Measurements from ENCODE around the gene ADAMTS9. TPM values are rescaled to one million over a fixed set of nuclear protein-coding genes. Genes with fewer than 3 reads are reported as not detected.

Gene ADAMTS9
- polyA plus RNA-seq, 2 of the 4 experiments (the other 2 are of a cell fraction), result 0.34 to 1.1 TPM

- TF ChIP-seq JUN (IDR thresholded peaks at IDR 0.05) (no peak), ZC3H11A (IDR thresholded peaks at IDR 0.05) (no peak), MAZ (IDR thresholded peaks at IDR 0.05; ENCODE audit: borderline replicate concordance, low read depth, low read length) (no peak)
These were observed 181.5 kb downstream of the ADAMTS9 start (continued) for GRCh38 chr3:64506255-64506654.

DNA sequence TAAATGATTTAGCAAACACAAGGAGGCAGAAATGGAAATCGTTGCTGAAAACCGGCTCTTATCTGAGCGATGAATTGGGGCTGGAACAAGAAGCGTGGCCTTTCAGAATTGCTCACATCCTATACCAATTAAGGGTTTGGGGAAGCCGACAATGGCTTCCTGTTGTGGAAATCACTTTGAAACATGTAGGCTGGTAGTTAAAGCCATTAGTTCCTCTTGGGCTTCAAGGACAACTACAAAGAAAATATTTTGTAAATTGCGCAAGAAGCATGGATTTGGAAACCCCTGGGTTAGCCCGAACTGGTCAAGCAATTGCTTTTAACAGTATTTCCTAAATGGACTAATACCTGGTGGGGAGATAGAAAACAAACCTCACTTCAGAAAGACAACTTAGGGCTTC is 182.4 kb downstream of the ADAMTS9 start:
- no peak for ATAC-seq
- H3K4me2 ChIP-seq, result no peak overlapping the region
- 75% methylated on average over 7 of the region's 7 CpGs for WGBS (ENCODE audit: missing lambda C conversion rate)
- DNase-seq (ENCODE audit: low read depth in 1 of 2, low spot score in 1 of 2), result no peak
- H3K4me3 ChIP-seq, result no peak overlapping the region
- ChIA-PET POLR2A (no interaction called here), CTCF (no interaction called here)
- TF ChIP-seq EHMT2 (IDR thresholded peaks at IDR 0.05; ENCODE audit: low read depth) (no peak), RAD21 (conservative IDR thresholded peaks at IDR 0.05 in 1 of 2, IDR thresholded peaks at IDR 0.05 in 1 of 2) (no peak), TFCP2L1 (CRISPR knock-in tag; IDR thresholded peaks at IDR 0.05) (no peak), KDM5A (IDR thresholded peaks at IDR 0.05) (no peak), PHF8 (IDR thresholded peaks at IDR 0.05; ENCODE audit: borderline replicate concordance, low read depth) (no peak), ZC3H11A (IDR thresholded peaks at IDR 0.05) (no peak), CEBPB (IDR thresholded peaks at IDR 0.05) (peak in 1 of 2 experiments; percentile 17; a peak in 1 of 4 replicates), CBX2 (IDR thresholded peaks at IDR 0.05; ENCODE audit: borderline replicate concordance, low read depth) (no peak)
- no peak overlapping the region for H3K27ac ChIP-seq
- FAIRE-seq, result no peak
- H3K9me3 ChIP-seq, result no peaks in the 10 kb centered on the region
- H3K4me1 ChIP-seq, result no peaks in the 10 kb centered on the region

GRCh38 chr3:64502284-64502683 is 185.5 kb downstream of the ADAMTS9 start:
- no peak for FAIRE-seq
- DNase-seq (ENCODE audit: low read depth in 1 of 2, low spot score in 1 of 2), result no peak

DNA sequence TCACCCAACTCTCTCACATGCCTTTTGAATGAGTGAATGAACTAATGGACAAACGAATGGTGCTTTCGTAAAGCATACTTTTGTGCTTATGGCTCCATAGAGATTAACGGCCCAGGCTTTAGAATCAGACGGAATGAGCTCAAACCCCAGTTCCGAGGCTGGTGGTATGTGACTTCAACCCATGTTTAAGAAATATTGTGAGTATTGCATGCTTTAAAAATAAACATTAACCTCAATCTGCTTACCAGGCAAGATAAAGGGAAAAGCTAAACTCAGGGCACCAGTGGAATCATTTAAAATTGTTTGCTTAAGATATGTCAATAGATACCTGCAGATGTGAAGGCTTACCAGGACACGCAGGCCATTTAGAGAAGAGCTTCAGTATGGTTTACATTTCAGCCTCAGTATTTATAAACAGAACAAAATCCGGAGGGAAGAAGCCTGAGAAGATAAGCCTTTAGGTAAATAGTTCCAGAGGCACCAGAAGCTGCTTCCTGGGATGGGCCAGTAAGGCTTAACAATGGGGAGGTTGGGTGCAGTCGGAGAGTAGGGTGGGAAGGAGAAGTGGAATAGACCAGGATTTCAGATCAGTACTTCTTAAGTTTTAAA is 186.4 kb downstream of the ADAMTS9 start:
- Histone ChIP-seq H3K9me3 (no peaks in the 10 kb centered on the region), H3K4me1 (no peaks in the 10 kb centered on the region), H3K4me2 (peak overlapping the region; percentile 25; the same call in 2 of the 3 replicates), H3K27ac (no peak overlapping the region), H3K4me3 (no peak overlapping the region)
- FAIRE-seq, result no peak
- 20% methylated on average over 8 of the region's 8 CpGs for WGBS (ENCODE audit: missing lambda C conversion rate)
- POLR2A ChIA-PET, result no interaction called here
- CTCF ChIA-PET, result no interaction called here
- TF ChIP-seq FOSB (CRISPR knock-in tag; IDR thresholded peaks at IDR 0.05) (no peak), KDM1A (IDR thresholded peaks at IDR 0.05; ENCODE audit: low read depth) (no peak), RARB (CRISPR knock-in tag; IDR thresholded peaks at IDR 0.05) (no peak), HMGXB4 (CRISPR knock-in tag; IDR thresholded peaks at IDR 0.05; ENCODE audit: borderline replicate concordance) (no peak), EHF (CRISPR knock-in tag; IDR thresholded peaks at IDR 0.05) (no peak), MAFK (IDR thresholded peaks at IDR 0.05; ENCODE audit: partially characterized antibody) (no peak), EP300 (IDR thresholded peaks at IDR 0.05) (no peak), NR3C1 (IDR thresholded peaks at IDR 0.05) (no peak)
- TF ChIP-seq, protein P1, sequence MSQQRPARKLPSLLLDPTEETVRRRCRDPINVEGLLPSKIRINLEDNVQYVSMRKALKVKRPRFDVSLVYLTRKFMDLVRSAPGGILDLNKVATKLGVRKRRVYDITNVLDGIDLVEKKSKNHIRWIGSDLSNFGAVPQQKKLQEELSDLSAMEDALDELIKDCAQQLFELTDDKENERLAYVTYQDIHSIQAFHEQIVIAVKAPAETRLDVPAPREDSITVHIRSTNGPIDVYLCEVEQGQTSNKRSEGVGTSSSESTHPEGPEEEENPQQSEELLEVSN (IDR thresholded peaks at IDR 0.05; ENCODE audit: borderline replicate concordance, low read depth), result no peak
- TF ChIP-seq, protein P2, sequence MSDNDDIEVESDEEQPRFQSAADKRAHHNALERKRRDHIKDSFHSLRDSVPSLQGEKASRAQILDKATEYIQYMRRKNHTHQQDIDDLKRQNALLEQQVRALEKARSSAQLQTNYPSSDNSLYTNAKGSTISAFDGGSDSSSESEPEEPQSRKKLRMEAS (IDR thresholded peaks at IDR 0.05), result no peak
- ATAC-seq, result peak in 1 of 2 experiments; percentile 48; a peak in 2 of 6 replicates
- peak in 1 of 2 experiments; percentile 51 for DNase-seq (ENCODE audit: low read depth in 1 of 2, low spot score in 1 of 2)

More at GRCh38 chr3:64502284-64502683, 185.5 kb downstream of the ADAMTS9 start:
- Histone ChIP-seq H3K27ac (no peak overlapping the region), H3K4me3 (no peak overlapping the region), H3K4me2 (no peak overlapping the region), H3K9me3 (no peaks in the 10 kb centered on the region), H3K4me1 (no peaks in the 10 kb centered on the region)
- no peak for ATAC-seq
- TF ChIP-seq NR3C1 (IDR thresholded peaks at IDR 0.05), result no peak
- no peak for TF ChIP-seq KDM1A (IDR thresholded peaks at IDR 0.05; ENCODE audit: low read depth)
- no peak for TF ChIP-seq HOXB13 (CRISPR knock-in tag; IDR thresholded peaks at IDR 0.05; ENCODE audit: low read depth)
- 63% methylated on average over 1 of the region's 1 CpG for WGBS (ENCODE audit: missing lambda C conversion rate)
- CTCF ChIA-PET, result no interaction called here
- POLR2A ChIA-PET, result no interaction called here
